Spinal cord (tissue), 10 donors: ENCODE data around the gene LBH. TPM values are rescaled to one million over a fixed set of nuclear protein-coding genes. Genes with fewer than 3 reads are reported as not detected.

Source experiments
- DNase-seq, 6 donors: peaks; one replicate each; pipeline versions ENCODE4 v3.0.0 to v3.0.0-alpha.2; 2013 to 2015; ENCODE audit warnings: low spot score in 6 of 6, low read depth in 4 of 6
- H3K27ac ChIP-seq: one replicate; pipeline ENCODE4 v1.5.1; 2013; ENCODE audit warnings: low read depth, low read length, control low read depth
- H3K27me3 ChIP-seq: one replicate; pipeline ENCODE4 v1.6.1; 2013; ENCODE audit warnings: low read length; ENCODE audit not compliant: control insufficient read depth, insufficient read depth
- H3K36me3 ChIP-seq: one replicate; pipeline ENCODE4 v1.6.1; 2013; ENCODE audit warnings: low read length; ENCODE audit not compliant: control insufficient read depth, insufficient read depth
- H3K4me1 ChIP-seq: one replicate; pipeline ENCODE4 v1.6.1; 2013; ENCODE audit warnings: low read length; ENCODE audit not compliant: control insufficient read depth, insufficient read depth
- H3K4me3 ChIP-seq: one replicate; pipeline ENCODE4 v1.5.1; 2013; ENCODE audit warnings: low read depth, low read length, control low read depth
- H3K9me3 ChIP-seq: one replicate; pipeline ENCODE4 v1.6.1; 2013; ENCODE audit warnings: low read length; ENCODE audit not compliant: control insufficient read depth, insufficient read depth
- WGBS: methylation state at CpG from one replicate; pipeline ENCODE4 v1.1.5; 2013; ENCODE audit warnings: missing lambda C conversion rate; ENCODE audit not compliant: insufficient coverage; 5-methylcytosine and 5-hydroxymethylcytosine counted together
- polyA plus RNA-seq, 2 donors: library from polyadenylated mRNA; unstranded; fragments of 120-200 nt; gene quantifications; one replicate each; pipeline ENCODE4 v1.2.1, GENCODE V29; 2013; ENCODE audit not compliant: insufficient read length in 2 of 2
- total RNA-seq, 2 donors: library from RNA; depleted of rRNA in 1 of 2; stranded (reverse); fragments of 120-200 nt in 1 of 2; fragments of >200 nt in 1 of 2; gene quantifications; one replicate each; pipeline versions ENCODE4 v1.2.3 to v1.2.4, GENCODE V29; 2013 to 2014
- donor health status: healthy.

Gene LBH
- total and polyA plus RNA-seq, 4 donors = 34.3 to 54.4 (median 43.8) TPM

DNA sequence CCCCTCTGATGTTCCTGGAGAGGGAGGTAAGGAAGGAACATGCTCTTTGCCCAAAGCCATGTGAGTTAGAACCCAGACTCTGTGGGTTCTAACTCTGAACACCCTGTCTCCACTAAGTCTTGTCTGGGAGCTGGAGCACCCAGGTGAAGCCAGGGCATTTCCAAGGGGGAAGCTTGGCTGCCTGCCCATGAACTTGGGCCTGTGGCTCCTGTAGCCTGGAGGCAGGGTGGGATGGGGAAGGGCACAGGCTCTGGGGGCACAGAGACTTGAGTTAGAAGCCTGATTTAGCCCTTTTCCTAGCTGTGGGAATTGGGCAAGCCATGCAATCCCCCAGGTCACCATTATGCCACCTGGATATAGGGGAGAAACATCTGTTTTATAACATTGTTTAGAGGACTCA, 65.2 kb downstream of the LBH start:
- Histone ChIP-seq H3K36me3 (no peaks in the 10 kb centered on the region), H3K4me3 (no peak overlapping the region), H3K4me1 (peaks cover 7% of the 10 kb centered on the region), H3K27me3 (no peaks in the 10 kb centered on the region), H3K9me3 (no peaks in the 10 kb centered on the region), H3K27ac (no peak overlapping the region)
- no peak for DNase-seq

DNA sequence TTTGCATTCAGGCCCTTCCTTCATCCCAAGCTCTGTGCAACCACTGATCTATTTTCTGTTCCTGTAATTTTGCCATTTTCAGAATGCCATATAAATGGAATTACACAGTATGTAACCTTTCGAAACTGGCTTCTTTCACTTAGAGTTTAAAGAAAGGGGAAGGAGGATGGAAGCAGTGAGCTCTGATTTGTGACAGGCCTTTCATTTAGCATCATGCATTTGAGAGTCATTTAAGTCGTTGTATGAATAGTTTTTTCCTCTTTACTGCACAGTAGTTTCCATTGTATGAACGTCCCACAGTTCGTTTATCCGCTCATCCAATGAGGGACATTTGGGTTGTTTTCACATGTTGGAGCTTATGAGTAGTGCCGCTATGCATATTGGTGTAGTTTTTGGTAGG, 67.0 kb downstream of the LBH start:
- DNase-seq = peak in 1 of 6 donors; percentile 20
- Histone ChIP-seq H3K27ac (no peak overlapping the region), H3K36me3 (no peaks in the 10 kb centered on the region), H3K4me3 (no peak overlapping the region), H3K27me3 (no peaks in the 10 kb centered on the region), H3K4me1 (peaks cover 14% of the 10 kb centered on the region), H3K9me3 (no peaks in the 10 kb centered on the region)
- WGBS = no CpG with 5 or more reads among the region's 6 CpGs

DNA sequence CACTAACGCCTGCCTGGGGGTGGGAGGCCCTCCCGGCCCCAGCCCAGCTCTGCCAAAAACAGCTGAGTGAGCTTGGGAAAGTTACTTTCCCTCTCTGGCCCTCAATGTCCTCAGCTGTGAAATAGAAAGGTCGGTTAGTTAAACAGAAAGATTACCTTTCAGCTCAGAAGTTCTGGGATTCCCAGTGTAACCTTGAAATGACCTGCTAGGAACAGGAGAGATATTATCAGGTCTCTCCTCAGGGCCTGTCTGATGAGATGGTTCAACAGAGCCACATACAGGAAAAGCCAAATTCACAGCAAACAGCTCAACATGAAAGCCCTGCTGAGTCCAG, 68.8 kb downstream of the LBH start:
- H3K4me1 ChIP-seq = peaks cover 14% of the 10 kb centered on the region
- no peaks in the 10 kb centered on the region for H3K27me3 ChIP-seq
- no peak overlapping the region for H3K27ac ChIP-seq
- H3K4me3 ChIP-seq = no peak overlapping the region
- no peak for DNase-seq
- WGBS = 88% methylated on average over 1 of the region's 3 CpGs
- H3K9me3 ChIP-seq = no peaks in the 10 kb centered on the region
- no peaks in the 10 kb centered on the region for H3K36me3 ChIP-seq

DNA sequence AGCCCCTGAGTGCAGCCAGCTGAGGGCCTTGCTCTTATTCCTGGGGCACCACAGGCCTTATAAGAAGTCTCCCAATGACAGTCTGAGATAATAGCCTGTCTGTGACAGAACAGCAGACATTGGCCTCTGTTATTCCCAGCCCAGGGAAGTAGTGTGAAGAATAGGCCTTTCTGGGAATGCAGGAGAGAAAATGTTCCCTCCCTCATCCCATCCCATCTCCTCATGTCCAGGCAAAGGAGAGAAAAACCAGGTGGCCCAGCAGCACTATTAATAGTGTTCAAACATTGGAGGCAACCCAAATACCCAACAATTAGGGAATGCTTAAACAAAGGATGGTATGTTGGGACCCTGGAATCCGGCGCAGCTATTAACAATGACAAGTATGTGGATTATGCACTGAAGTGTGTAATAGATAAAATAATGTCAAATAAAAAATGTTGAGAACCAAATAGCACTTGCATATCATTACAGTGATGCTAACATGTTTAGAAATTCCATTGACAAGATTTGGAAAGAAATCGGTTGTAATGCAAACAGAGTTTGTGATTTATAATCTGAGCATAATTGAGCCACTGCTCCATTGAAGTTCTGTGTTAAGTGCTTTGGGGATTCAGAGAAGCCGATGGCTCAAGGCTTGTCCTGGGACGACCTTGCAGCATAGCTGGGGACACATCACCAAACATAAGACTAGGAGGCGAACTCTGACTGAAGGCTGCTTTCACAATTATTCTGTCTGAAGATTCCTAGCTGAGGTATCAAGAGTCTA, 69.3 kb downstream of the LBH start:
- Histone ChIP-seq H3K4me1 (peaks cover 14% of the 10 kb centered on the region), H3K4me3 (no peak overlapping the region), H3K27ac (no peak overlapping the region), H3K27me3 (no peaks in the 10 kb centered on the region), H3K36me3 (no peaks in the 10 kb centered on the region), H3K9me3 (no peaks in the 10 kb centered on the region)
- no peak for DNase-seq
- 30% methylated on average over 3 of the region's 6 CpGs for whole genome bisulfite sequencing

DNA sequence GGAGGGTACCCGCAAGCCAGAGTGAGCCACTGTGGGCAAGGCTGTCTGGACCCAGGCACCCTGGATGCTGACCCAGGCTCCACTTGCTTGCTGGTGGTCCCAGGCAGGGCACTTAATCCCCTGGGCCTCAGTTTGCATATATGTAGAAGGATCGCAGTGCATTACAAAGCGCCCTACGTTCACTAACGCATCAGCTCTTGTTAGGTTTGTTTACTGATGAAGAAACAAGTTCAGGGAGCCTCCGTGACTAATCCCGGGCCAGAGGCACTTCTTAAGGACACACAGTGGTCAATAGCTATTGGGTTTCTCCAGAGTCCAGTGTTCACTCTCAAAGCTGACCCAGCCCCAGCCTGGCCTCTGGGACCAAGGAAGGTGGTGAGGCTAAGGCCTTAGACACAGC, 70.2 kb downstream of the LBH start:
- no peak overlapping the region for H3K4me3 ChIP-seq
- no peak for DNase-seq
- WGBS = 80% methylated on average over 7 of the region's 7 CpGs
- H3K9me3 ChIP-seq = no peaks in the 10 kb centered on the region
- H3K4me1 ChIP-seq = peaks cover 14% of the 10 kb centered on the region
- no peaks in the 10 kb centered on the region for H3K27me3 ChIP-seq
- H3K36me3 ChIP-seq = no peaks in the 10 kb centered on the region
- H3K27ac ChIP-seq = no peak overlapping the region

DNA sequence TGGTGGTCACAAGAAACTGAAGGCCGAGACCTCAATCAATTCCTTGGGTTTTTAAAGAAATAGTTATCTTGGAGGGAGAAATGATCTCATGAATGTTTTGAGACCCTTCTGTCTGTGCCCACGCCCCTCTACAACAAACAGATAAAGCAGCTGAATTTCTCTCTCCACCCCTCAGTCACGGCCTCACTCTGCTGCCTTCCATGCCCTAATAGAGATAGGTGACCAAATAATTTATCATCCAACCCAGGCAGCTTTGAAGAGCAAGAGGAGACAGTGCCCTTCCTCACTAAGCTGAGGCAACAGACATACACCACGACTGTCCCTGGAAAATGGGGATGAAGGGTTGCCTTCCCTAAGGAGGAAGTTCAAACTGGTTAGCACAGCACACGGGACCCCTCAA, 71.2 kb downstream of the LBH start:
- 92% methylated on average over 4 of the region's 5 CpGs for WGBS
- no peaks in the 10 kb centered on the region for H3K9me3 ChIP-seq
- H3K4me3 ChIP-seq = no peak overlapping the region
- no peak for DNase-seq
- H3K27ac ChIP-seq = no peak overlapping the region
- no peaks in the 10 kb centered on the region for H3K36me3 ChIP-seq
- H3K4me1 ChIP-seq = peaks cover 14% of the 10 kb centered on the region
- no peaks in the 10 kb centered on the region for H3K27me3 ChIP-seq

DNA sequence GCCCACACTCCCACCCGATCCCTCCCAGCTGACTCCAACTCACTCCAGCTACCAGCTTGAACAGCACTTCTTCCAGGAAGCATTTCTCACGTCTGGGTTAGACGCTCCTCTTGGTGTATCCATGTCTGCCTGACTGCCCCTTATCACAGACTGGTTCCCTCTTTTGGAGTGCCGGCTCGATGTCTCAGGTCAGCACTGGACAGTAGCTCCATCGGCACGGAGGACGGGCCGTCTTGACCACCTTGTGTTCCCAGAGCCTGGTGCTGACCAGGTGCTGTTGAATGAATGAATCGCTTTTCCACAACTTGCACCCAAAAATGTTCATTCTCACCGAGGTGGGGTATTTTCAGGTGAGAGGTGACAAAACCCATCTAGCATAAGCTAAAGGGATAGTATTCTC, 71.8 kb downstream of the LBH start:
- 95% methylated on average over 9 of the region's 11 CpGs for WGBS

DNA sequence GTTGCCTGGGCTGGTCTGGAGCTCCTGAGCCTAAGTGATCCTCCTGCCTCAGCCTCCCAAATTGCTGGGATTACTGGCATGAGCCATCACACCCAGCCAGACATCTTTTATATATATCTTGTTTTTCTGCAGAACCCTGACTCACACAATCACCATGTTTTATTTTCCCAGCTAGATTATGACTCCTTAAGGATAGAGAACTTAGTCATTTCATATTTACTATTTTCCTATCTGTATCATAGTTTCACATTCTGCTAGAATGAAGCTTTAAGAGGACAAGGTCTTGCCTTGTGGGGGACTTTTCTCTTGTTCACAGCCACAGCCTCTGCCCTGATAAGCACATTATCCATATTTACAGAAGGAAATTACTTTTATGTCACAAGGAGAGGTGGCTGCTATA, 73.9 kb downstream of the LBH start:
- Histone ChIP-seq H3K27me3 (no peaks in the 10 kb centered on the region), H3K27ac (no peak overlapping the region), H3K4me3 (no peak overlapping the region), H3K36me3 (no peaks in the 10 kb centered on the region), H3K9me3 (no peaks in the 10 kb centered on the region), H3K4me1 (peaks cover 14% of the 10 kb centered on the region)
- no peak for DNase-seq

More for the DNA sequence above, 71.8 kb downstream of the LBH start:
- no peak for DNase-seq
- Histone ChIP-seq H3K9me3 (no peaks in the 10 kb centered on the region), H3K4me3 (no peak overlapping the region), H3K27ac (no peak overlapping the region), H3K36me3 (no peaks in the 10 kb centered on the region), H3K4me1 (peaks cover 14% of the 10 kb centered on the region), H3K27me3 (no peaks in the 10 kb centered on the region)

DNA sequence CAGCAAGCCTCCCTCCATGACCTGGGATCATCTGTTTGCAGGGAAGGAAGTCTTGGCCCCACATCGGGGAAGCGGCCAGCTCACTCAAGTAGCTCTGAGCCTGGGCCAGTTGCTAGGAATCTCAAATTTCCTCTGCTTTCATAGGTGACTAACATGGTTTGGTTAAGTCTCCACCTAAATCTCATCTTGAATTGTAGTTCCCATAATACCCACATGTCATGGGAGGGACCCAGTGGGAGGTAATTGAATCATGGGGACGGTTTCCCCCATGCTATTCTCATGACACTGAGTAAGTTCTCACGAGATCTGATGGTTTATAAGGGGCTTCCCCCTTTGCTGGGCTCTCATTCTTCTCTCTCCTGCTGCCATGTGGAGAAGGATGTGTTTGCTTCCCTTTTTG, 75.2 kb downstream of the LBH start:
- H3K27ac ChIP-seq = no peak overlapping the region
- WGBS = no CpG with 5 or more reads among the region's 4 CpGs
- H3K4me1 ChIP-seq = peaks cover 9% of the 10 kb centered on the region
- H3K9me3 ChIP-seq = no peaks in the 10 kb centered on the region
- no peak for DNase-seq
- no peaks in the 10 kb centered on the region for H3K27me3 ChIP-seq
- no peaks in the 10 kb centered on the region for H3K36me3 ChIP-seq
- H3K4me3 ChIP-seq = no peak overlapping the region

DNA sequence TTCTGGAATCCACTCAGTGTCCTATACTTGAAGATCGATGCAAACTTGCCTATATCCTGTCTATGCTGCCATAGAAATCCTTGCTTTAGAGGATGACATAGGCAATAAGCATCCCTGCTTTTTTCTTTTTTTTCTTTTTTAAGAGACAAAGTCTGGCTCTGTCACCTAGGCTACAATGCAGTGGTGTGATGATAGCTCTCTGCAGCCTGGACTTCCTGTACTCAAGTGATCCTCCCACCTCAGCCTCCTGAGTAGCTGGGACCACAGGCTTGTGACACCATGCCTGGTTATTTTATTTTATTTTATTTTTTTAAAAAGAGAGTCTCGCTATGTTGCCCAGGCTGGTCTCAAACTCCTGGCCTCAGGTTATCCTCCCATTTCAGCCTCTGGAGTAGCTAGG, 76.9 kb downstream of the LBH start:
- DNase-seq = no peak
- H3K4me1 ChIP-seq = peaks cover 3% of the 10 kb centered on the region

More for the DNA sequence above, 76.9 kb downstream of the LBH start:
- Histone ChIP-seq H3K4me3 (no peak overlapping the region), H3K9me3 (no peaks in the 10 kb centered on the region), H3K36me3 (no peaks in the 10 kb centered on the region), H3K27me3 (no peaks in the 10 kb centered on the region), H3K27ac (no peak overlapping the region)
- 100% methylated on average over 1 of the region's 2 CpGs for WGBS
